Camera-type eye (tissue), 1 donor: ENCODE results near the gene PSMB10. TPM values are rescaled to one million over a fixed set of nuclear protein-coding genes. Genes with fewer than 3 reads are reported as not detected.

Experiments
- total RNA-seq: library from RNA; depleted of rRNA; stranded (reverse); fragments of >200 nt; gene quantifications from one replicate; pipeline ENCODE4 v1.2.3, GENCODE V29; 2014

PSMB10 gene
- 10.1 TPM for total RNA-seq

DNA sequence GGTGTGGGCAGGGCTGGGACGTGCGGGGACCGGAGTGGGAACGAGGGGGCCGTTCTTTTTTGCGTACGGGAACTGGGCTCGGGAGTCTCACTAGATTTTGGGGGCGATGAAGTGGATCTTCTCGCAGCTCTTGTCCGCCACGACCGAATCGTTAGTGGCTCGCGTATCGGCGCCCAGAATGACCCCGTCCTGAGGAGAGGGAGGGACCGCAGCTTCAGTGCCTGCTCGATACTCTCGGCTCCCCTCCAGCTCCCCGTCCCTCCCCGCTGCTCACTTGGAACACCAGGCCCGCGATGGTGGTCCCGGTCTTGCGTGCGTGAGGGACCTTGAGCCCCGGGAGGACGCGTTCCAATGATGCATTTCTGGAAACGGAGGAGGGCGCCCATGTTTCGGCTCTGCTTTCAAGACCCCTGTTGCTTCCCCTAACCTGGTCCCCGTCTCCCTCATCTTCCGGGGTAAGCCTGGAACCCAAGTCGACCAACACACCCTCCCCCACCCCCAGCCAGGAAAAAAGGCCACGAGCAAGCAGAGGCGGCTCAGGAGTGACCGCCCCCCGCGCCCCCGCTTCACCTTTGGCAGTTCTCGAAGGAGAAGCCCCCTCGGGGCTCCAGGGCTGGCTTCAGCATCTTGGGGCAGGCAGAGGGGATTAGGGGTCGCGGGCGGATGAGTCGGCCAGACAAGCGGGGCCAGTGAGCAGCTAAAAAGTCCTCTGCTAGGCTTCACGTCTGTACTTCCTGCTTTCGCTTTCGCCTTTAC is at the start of gene PSMB10:
Gene PSMB10, minus strand, starts transcription at position 727 of the 756 bp plus-strand sequence. Its CDS starts 101 bp downstream, at position 626.

DNA sequence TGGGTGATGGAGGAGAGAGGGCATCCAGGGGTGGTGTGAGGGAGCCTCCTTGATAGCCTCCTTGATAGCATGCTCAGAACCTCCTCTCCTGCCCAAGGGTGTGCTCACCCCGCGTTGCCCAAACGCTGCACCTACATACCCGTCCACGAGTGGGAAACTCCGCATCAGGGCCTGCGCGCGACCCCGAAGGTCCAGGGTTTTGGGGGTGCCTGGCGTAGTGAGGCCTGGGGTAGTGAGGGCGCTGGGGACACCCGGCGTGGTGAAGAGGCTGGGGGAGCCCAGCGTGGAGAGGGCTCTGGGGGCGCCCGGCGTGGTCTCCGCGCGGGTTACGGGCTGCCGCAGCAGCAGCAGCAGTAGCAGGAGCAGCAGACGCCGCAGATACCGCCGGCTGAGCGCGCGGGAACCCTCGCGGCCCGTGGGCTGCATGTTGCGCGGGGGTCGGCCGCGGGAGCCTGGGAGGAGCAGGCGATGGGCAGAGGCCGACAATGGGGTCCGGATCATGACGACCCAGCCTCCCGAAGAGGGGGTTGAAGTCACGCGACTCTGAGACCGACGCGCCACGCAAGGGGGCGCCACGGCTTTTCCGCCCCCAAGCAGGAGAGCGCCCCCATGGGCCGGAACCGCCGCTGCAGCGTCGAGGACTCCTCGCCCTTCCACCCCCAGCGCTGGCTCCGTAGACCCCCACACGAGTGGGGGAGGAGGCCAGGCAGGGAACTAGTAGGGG is 43.5 kb upstream of the PSMB10 start, which contains the start of gene DPEP3:
Gene DPEP3, minus strand, starts transcription at position 545 of the 724 bp plus-strand sequence. Its CDS starts 119 bp downstream, at position 426.

DNA sequence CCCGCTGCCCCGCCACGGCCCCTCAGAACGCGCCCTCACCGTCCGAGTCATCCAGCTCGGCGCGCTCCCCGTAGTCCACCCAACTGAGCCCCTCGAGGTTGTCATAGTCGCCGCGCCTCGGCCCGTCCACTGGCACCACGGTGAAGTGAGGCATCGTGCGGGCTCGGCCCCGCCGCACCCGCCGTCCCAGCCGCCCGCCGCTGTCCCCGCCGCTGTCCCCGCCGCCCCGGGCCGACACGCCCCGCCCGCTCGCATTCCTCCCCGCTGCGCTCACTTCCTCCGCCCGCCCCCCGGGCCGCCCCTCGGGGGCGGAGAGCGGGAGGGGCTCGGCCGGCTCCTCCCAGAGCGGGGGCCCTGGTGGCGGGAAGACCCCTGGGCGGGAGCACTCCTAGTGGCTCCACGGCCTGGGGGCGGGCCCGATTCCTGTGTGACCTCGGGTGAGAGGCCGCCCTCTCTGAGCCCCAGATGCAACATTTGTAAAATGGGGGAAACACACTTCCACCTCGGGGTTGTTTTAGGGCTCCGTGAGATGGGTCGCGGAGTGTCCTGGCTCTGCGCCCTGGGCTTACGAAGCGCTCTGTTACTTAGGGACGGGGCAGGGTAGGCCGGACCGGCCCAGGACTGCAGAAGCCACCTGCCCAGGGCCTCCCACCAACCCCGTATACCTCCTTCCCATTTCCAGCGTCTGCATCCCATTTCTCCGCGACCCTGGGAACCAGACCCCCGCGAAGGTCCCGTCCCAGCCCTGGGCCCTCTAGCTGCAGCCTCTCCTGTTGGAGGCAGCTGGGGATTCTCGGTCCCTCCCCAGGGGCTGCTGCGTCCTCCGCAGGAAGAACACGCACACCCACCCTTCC is 32.0 kb upstream of the PSMB10 start, which contains the start of gene SLC12A4:
Gene SLC12A4, minus strand, starts transcription at position 238 of the 854 bp plus-strand sequence. Its CDS starts 84 bp downstream, at position 154.

DNA sequence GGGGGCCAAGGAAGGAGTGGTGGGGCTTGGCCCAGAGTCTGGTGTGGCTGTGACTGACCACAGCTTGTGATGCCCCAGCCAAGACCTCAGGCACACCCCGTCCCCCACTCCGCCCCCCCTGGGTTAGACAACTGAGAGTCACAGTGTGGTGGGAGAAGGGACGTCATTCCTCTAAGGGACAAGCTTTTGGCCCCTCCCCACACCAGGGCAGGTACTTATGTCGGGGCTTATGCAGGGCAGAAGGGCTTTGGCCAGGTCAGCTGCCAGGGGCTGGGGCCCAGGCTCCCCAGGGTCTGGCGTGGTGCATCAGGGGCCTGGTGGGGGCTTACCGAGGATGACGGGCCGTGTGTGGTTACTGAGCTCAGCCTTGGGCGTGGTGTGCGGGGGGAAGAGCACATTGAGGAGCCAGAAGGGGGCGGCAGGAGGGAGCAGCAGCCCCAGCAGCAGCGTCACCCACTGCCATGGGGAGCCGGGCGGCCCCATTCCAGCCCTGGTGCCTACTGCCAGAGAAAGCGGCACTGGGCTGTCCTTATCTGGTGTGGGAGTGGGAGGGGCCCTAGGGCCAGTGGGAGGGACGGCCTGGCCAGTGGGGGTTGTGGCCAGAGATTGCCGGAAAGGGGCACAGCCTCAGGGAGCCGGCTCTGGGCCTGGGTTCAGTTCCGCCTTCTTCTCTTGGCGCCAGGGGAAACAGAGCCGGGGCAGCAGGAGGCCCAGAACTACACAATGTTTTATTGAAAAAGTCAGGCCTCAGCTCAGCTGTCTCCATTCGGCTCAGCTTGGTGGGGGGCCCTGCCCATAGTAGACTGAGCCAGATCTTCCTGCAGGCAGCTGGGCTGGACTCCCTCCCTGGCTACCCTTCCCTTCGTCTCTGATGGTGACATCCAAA is 7.2 kb upstream of the PSMB10 start, which contains the start of gene LCAT:
Gene LCAT, minus strand, starts transcription at position 502 of the 886 bp plus-strand sequence. Its CDS starts 19 bp downstream, at position 483.

GRCh38 chr16:67931712-67932461 is 4.8 kb downstream of the PSMB10 start, which contains the start of gene CTRL:
TSS of gene CTRL (minus strand) at chr16:67931862. CDS start at chr16:67931852, 10 bp downstream.

DNA sequence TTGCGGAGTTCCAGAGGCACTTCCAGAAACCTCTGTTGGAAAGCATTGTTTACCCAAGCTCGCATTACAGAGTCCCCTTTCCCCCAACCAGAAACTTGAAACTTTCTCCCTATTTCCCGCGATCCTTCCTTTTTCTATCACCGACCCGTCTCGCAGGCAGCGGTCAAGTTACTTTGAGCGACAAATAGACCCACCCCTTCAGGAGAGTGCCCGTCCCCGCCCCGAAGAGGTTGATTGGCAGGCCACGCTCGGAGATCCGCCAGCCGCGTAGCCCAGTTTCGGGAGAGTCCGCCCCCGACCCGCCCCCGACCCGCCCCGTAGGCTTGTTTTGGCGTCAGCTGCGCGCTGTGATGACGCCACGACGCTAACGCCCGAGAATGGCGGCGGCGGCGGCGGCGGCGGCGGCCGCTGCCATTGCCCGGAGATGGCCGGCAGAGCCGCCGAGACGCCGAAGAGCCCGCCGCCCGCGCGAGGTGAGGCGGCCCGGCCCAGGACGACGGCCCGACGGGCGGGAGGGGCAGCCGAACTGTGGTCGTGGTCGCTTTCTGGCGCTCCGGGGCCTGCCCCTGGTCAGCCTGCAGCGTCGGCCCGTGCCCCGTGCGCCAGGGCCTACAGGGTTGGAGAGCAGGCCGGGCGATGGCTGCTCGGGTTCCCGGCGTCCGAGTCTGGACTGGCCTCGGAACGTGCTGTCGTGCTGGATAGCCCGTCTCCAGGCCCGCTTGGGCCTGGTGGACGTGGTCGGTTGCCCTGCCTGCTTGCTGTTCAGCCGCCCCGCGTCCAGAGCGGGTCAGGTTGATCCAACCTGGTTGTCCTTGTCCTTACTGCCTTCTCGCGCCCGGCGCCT is 43.5 kb downstream of the PSMB10 start, which contains the start of gene PSKH1:
Gene PSKH1, plus strand, starts transcription at position 356 of the 844 bp plus-strand sequence. CDS start 15,496 bp downstream, outside the sequence.

DNA sequence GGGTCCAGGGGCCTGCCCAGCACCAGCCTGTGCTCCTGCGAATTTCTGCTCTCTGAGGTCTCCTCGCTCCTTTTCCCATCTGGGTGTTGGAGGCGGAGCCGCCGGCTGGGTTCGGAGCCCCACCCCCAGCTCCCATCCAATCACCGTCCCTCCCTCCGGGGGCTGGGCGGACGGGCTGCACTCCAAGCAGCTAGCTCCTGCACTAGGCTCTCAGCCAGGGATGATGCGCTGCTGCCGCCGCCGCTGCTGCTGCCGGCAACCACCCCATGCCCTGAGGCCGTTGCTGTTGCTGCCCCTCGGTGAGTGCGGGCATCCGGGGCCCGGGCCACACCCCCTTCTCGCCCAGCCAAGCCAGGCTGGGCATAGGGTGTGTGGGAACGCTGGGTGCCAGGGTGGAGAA is 52.0 kb downstream of the PSMB10 start, which contains the start of gene NRN1L:
Gene NRN1L, plus strand, starts transcription at position 202 of the 400 bp plus-strand sequence. Its CDS starts 19 bp downstream, at position 221.

Other genes with a start within 250 kb of the PSMB10 start
- gene GFOD2, start 217.5 kb downstream of the PSMB10 start, total RNA-seq, result 26.4 TPM
- gene RANBP10, start 130.3 kb downstream of the PSMB10 start, total RNA-seq, result 13.3 TPM
- 5.2 TPM for gene TSNAXIP1, start 130.0 kb downstream of the PSMB10 start, total RNA-seq
- 42.2 TPM for gene THAP11, start 94.5 kb downstream of the PSMB10 start, total RNA-seq
- gene NUTF2, start 89.9 kb downstream of the PSMB10 start, total RNA-seq, result 58.2 TPM
- 46.1 TPM for gene CENPT, start 89.2 kb downstream of the PSMB10 start, total RNA-seq
- 72.0 TPM for gene EDC4, start 63.8 kb downstream of the PSMB10 start, total RNA-seq
- gene NRN1L, start 52.0 kb downstream of the PSMB10 start, total RNA-seq, result 5.0 TPM
- 20.0 TPM for gene PSKH1, start 43.6 kb downstream of the PSMB10 start, total RNA-seq
- gene CTRL, start 5.0 kb downstream of the PSMB10 start, total RNA-seq, result 1.5 TPM
- 30.3 TPM for gene LCAT, start 7.3 kb upstream of the PSMB10 start, total RNA-seq
- 75.7 TPM for gene SLC12A4, start 31.8 kb upstream of the PSMB10 start, total RNA-seq
- not detected for gene DPEP3, start 43.6 kb upstream of the PSMB10 start, total RNA-seq
- gene DPEP2, start 62.6 kb upstream of the PSMB10 start, total RNA-seq, result 1.3 TPM
- not detected for gene DPEP2NB, start 79.1 kb upstream of the PSMB10 start, total RNA-seq
- 11.8 TPM for gene DDX28, start 86.4 kb upstream of the PSMB10 start, total RNA-seq
- 14.9 TPM for gene DUS2, start 86.4 kb upstream of the PSMB10 start, total RNA-seq
- gene NFATC3, start 148.5 kb upstream of the PSMB10 start, total RNA-seq, result 44.5 TPM